Uterus (tissue), 4 donors: ENCODE results near the gene FBLN1. TPM values are rescaled to one million over a fixed set of nuclear protein-coding genes. Genes with fewer than 3 reads are reported as not detected.

ENCODE experiments used
- DNase-seq, 2 donors: peaks; one replicate each; pipeline ENCODE4 v3.0.0-alpha.2; 2019 to 2020
- H3K27ac ChIP-seq, 2 donors: fragments of 200-600 bp; sonication (generic); 1 replicate in 1 of 2; 2 replicates in 1 of 2; pipeline ENCODE4 v1.5.1; 2016 to 2018
- H3K27me3 ChIP-seq, 2 donors: fragments of 200-600 bp; sonication (generic); one replicate each; pipeline ENCODE4 v1.5.1; 2018 to 2019; ENCODE audit warnings: control low read depth in 1 of 2
- H3K36me3 ChIP-seq, 2 donors: fragments of 200-600 bp; sonication (generic); one replicate each; pipeline ENCODE4 v1.5.1; 2019; ENCODE audit warnings: control low read depth in 1 of 2
- H3K4me1 ChIP-seq, 2 donors: fragments of 200-600 bp; sonication (generic); one replicate each; pipeline ENCODE4 v1.5.1; 2018 to 2019; ENCODE audit warnings: control low read depth in 1 of 2
- H3K4me3 ChIP-seq, 2 donors: fragments of 200-600 bp; sonication (generic); 1 replicate in 1 of 2; 2 replicates in 1 of 2; pipeline ENCODE4 v1.5.1; 2018 to 2019; ENCODE audit warnings: mild to moderate bottlenecking in 1 of 2
- H3K9me3 ChIP-seq, 2 donors: fragments of 200-600 bp; sonication (generic); one replicate each; pipeline ENCODE4 v1.5.1; 2019; ENCODE audit warnings: control low read depth in 1 of 2
- CTCF ChIP-seq, 4 experiments: fragments of 200-600 bp in 2 of 4; fragments of 450-650 bp in 2 of 4; sonication (generic) in 2 of 4; IDR thresholded peaks; one replicate each; pipeline ENCODE4 v1.5.1; 2016 to 2019; ENCODE audit warnings: antibody characterized with exemption in 4 of 4, mild to moderate bottlenecking in 2 of 4, moderate library complexity in 1 of 4
- POLR2A ChIP-seq, 2 donors: fragments of 450-650 bp; IDR thresholded peaks; one replicate each; pipeline ENCODE4 v1.6.1; 2016; ENCODE audit warnings: antibody characterized with exemption in 2 of 2, mild to moderate bottlenecking in 1 of 2, moderate library complexity in 1 of 2
- intact Hi-C: fragments of 100-400 bp; cut with DNase I; formaldehyde crosslinking; loops from one replicate; pipeline ENCODE4 v1.15.1; 2023; ENCODE audit warnings: low total_unique reads
- total RNA-seq, 4 donors: library from RNA; depleted of rRNA in 3 of 4; stranded (reverse); fragments of >200 nt in 3 of 4; gene quantifications; one replicate each; pipeline versions ENCODE4 v1.1.0 to v1.2.4, GENCODE V29; 2014 to 2023
- donor health status: DM: yes; HTN: yes; CAD: no.

FBLN1 gene
- total RNA-seq, 4 donors from 2014 or later: 388 to 644 (median 479) TPM

GRCh38 chr22:45508814-45509213 lies 6.1 kb downstream of the FBLN1 start:
- Histone ChIP-seq H3K36me3 (no peaks in the 10 kb centered on the region), H3K27ac (peak overlapping the region; percentile 88 to 94), H3K4me3 (no peak overlapping the region), H3K4me1 (peaks cover 8 to 13% of the 10 kb centered on the region in 2 donors), H3K9me3 (no peaks in the 10 kb centered on the region), H3K27me3 (no peaks in the 10 kb centered on the region)
- DNase-seq: no peak
- intact Hi-C loops: no loop called here
- no peak for TF ChIP-seq POLR2A (IDR thresholded peaks at IDR 0.05)
- TF ChIP-seq CTCF (IDR thresholded peaks at IDR 0.05): no peak

- intact Hi-C loops: no loop called here
- H3K4me1 ChIP-seq: peaks cover 8 to 17% of the 10 kb centered on the region in 2 donors
- no peak for DNase-seq
- no peak overlapping the region for H3K4me3 ChIP-seq
- H3K9me3 ChIP-seq: no peaks in the 10 kb centered on the region
- H3K36me3 ChIP-seq: no peaks in the 10 kb centered on the region
- no peak for TF ChIP-seq CTCF (IDR thresholded peaks at IDR 0.05)
- TF ChIP-seq POLR2A (IDR thresholded peaks at IDR 0.05): no peak
- no peaks in the 10 kb centered on the region for H3K27me3 ChIP-seq
- H3K27ac ChIP-seq: peak overlapping the region; percentile 88 to 94
These were observed 7.9 kb downstream of the FBLN1 start for GRCh38 chr22:45510376-45511232.

GRCh38 chr22:45511847-45512261 lies 9.2 kb downstream of the FBLN1 start:
- intact Hi-C loops: no loop called here
- no peaks in the 10 kb centered on the region for H3K36me3 ChIP-seq
- TF ChIP-seq CTCF (IDR thresholded peaks at IDR 0.05): no peak
- no peak for TF ChIP-seq POLR2A (IDR thresholded peaks at IDR 0.05)
- H3K4me3 ChIP-seq: no peak overlapping the region
- H3K4me1 ChIP-seq: peaks cover 8 to 17% of the 10 kb centered on the region in 2 donors
- no peaks in the 10 kb centered on the region for H3K9me3 ChIP-seq
- H3K27me3 ChIP-seq: no peaks in the 10 kb centered on the region
- peak; percentile 86 to 90 for DNase-seq
- H3K27ac ChIP-seq: peak overlapping the region; percentile 88 to 94

- Histone ChIP-seq H3K27me3 (no peaks in the 10 kb centered on the region), H3K4me3 (no peak overlapping the region), H3K27ac (peak overlapping the region; percentile 88 to 94), H3K9me3 (no peaks in the 10 kb centered on the region), H3K36me3 (no peaks in the 10 kb centered on the region), H3K4me1 (peaks cover 8 to 17% of the 10 kb centered on the region in 2 donors)
- intact Hi-C loops: no loop called here
- DNase-seq: no peak
- TF ChIP-seq CTCF (IDR thresholded peaks at IDR 0.05) (no peak), POLR2A (IDR thresholded peaks at IDR 0.05) (no peak)
These were observed 9.7 kb downstream of the FBLN1 start for GRCh38 chr22:45512363-45512762.

- intact Hi-C loops: no loop called here
These were observed 13.0 kb downstream of the FBLN1 start for GRCh38 chr22:45515676-45516075.

More at GRCh38 chr22:45515676-45516075, 13.0 kb downstream of the FBLN1 start:
- no peak for DNase-seq
- H3K4me3 ChIP-seq: no peak overlapping the region
- H3K27me3 ChIP-seq: no peaks in the 10 kb centered on the region
- peak overlapping the region; percentile 88 to 94 for H3K27ac ChIP-seq
- TF ChIP-seq CTCF (IDR thresholded peaks at IDR 0.05) (no peak), POLR2A (IDR thresholded peaks at IDR 0.05) (no peak)
- H3K4me1 ChIP-seq: peaks cover 8 to 13% of the 10 kb centered on the region in 2 donors
- H3K9me3 ChIP-seq: no peaks in the 10 kb centered on the region
- H3K36me3 ChIP-seq: no peaks in the 10 kb centered on the region
